ENCODE results near the gene MAML3. TPM values are rescaled to one million over a fixed set of nuclear protein-coding genes. Genes with fewer than 3 reads are reported as not detected.
A peak's percentile ranks its signal among the peaks of the same experiment; 100 is the strongest.

MAML3 gene
- total and polyA plus RNA-seq, 2 of the 13 experiments (the other 11 are each of a cell fraction or from before 2014, with no cell fraction given), result 0.05 to 0.13 TPM

- TF ChIP-seq ETV5 (CRISPR knock-in tag; IDR thresholded peaks at IDR 0.05; ENCODE audit: borderline replicate concordance) (0 out of 2 replicates have a peak, but pooled peaks have one; percentile 44), PHF21A (CRISPR knock-in tag; IDR thresholded peaks at IDR 0.05) (peak; percentile 57; the same call in 1 of the 2 replicates), MIER3 (CRISPR knock-in tag; IDR thresholded peaks at IDR 0.05; ENCODE audit: borderline replicate concordance) (peak; percentile 38; the same call in 1 of the 2 replicates), ZHX2 (IDR thresholded peaks at IDR 0.05; ENCODE audit: low read depth) (no peak), ZHX2 (CRISPR knock-in tag; IDR thresholded peaks at IDR 0.05; ENCODE audit: borderline replicate concordance) (no peak), THYN1 (CRISPR knock-in tag; IDR thresholded peaks at IDR 0.05; ENCODE audit: borderline replicate concordance, low read depth) (no peak), XRCC5 (optimal IDR thresholded peaks at IDR 0.05; ENCODE audit: low read length) (peak; percentile 12), ARID3A (IDR thresholded peaks at IDR 0.05; ENCODE audit: low read depth, low read length) (peak; percentile 52; the same call in 1 of the 2 replicates), CBX5 (CRISPR knock-in tag; IDR thresholded peaks at IDR 0.05; ENCODE audit: borderline replicate concordance) (0 out of 2 replicates have a peak, but pooled peaks have one; percentile 37), ZNF382 (CRISPR knock-in tag; IDR thresholded peaks at IDR 0.05; ENCODE audit: borderline replicate concordance) (no peak), BORCS8-MEF2B (CRISPR knock-in tag; IDR thresholded peaks at IDR 0.05) (no peak), ZMYM4 (CRISPR knock-in tag; IDR thresholded peaks at IDR 0.05) (0 out of 2 replicates have a peak, but pooled peaks have one; percentile 22), RBAK (CRISPR knock-in tag; IDR thresholded peaks at IDR 0.05) (no peak), TARDBP (CRISPR knock-in tag; IDR thresholded peaks at IDR 0.05) (peak; percentile 46; the same call in 1 of the 2 replicates), ZFX (CRISPR knock-in tag; IDR thresholded peaks at IDR 0.05; ENCODE audit: low read depth) (peak; percentile 50; the same call in 1 of the 2 replicates), JUND (CRISPR knock-in tag; IDR thresholded peaks at IDR 0.05) (no peak), SOX5 (CRISPR knock-in tag; IDR thresholded peaks at IDR 0.05; ENCODE audit: borderline replicate concordance) (peak; percentile 34; the same call in 1 of the 2 replicates)
- TF ChIP-seq, protein P1, sequence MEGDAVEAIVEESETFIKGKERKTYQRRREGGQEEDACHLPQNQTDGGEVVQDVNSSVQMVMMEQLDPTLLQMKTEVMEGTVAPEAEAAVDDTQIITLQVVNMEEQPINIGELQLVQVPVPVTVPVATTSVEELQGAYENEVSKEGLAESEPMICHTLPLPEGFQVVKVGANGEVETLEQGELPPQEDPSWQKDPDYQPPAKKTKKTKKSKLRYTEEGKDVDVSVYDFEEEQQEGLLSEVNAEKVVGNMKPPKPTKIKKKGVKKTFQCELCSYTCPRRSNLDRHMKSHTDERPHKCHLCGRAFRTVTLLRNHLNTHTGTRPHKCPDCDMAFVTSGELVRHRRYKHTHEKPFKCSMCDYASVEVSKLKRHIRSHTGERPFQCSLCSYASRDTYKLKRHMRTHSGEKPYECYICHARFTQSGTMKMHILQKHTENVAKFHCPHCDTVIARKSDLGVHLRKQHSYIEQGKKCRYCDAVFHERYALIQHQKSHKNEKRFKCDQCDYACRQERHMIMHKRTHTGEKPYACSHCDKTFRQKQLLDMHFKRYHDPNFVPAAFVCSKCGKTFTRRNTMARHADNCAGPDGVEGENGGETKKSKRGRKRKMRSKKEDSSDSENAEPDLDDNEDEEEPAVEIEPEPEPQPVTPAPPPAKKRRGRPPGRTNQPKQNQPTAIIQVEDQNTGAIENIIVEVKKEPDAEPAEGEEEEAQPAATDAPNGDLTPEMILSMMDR (CRISPR knock-in tag; IDR thresholded peaks at IDR 0.05), result peak; percentile 60
Observed at GRCh38 chr4:139740531-139741041, 413.4 kb downstream of the MAML3 start (continued).

All from HepG2 (cell line).